Endothelial cell of umbilical vein (primary cell): ENCODE data around the gene PKP4. TPM values are rescaled to one million over a fixed set of nuclear protein-coding genes. Genes with fewer than 3 reads are reported as not detected.

Source experiments
- BruUV-seq: library from RNA; stranded (reverse); fragments of 400-500 nt; replicated peaks from 2 replicates; lab custom pipeline; 2021; lab: Mats Ljungman, UMichigan
- CTCF ChIA-PET: fragments of 300-600, 350-600 bp; sonication (Branson Sonifier 250); formaldehyde crosslinking; loops from one replicate; lab custom pipeline; 2021; ENCODE audit warnings: antibody characterized with exemption, inconsistent platforms; lab: Charles Lee
- POLR2A ChIA-PET: fragments of 300-600, 350-600 bp; sonication (Branson Sonifier 250); formaldehyde crosslinking; loops from one replicate; lab custom pipeline; 2021; ENCODE audit warnings: antibody characterized with exemption, inconsistent platforms; lab: Charles Lee
- DNase-seq: peaks from one replicate; pipeline ENCODE4 v3.0.0-alpha.2; 2011; ENCODE audit warnings: low read depth, low spot score
- FAIRE-seq: peaks from 2 replicates; lab custom pipeline; 2011; peaks lifted over from hg19 to GRCh38; lab: Jason Lieb, UNC
- H2AFZ ChIP-seq: 2 replicates; pipeline ENCODE4 v1.6.0; 2012; ENCODE audit warnings: low read depth, low read length, control low read depth, inconsistent platforms
- H3K27ac ChIP-seq: 2 replicates; pipeline ENCODE4 v1.5.1; 2011; ENCODE audit warnings: low read depth, mild to moderate bottlenecking, control low read depth, low read length, moderate library complexity; ENCODE audit not compliant: insufficient read depth
- H3K27me3 ChIP-seq, 2 experiments: 2 replicates each; pipeline versions ENCODE4 v1.6.0 to v1.6.1; 2011; ENCODE audit warnings: low read length in 2 of 2, mixed read lengths in 1 of 2; ENCODE audit not compliant: control insufficient read depth in 2 of 2, insufficient read depth in 2 of 2
- H3K36me3 ChIP-seq, 2 experiments: 2 replicates in 1 of 2; 3 replicates in 1 of 2; pipeline ENCODE4 v1.5.1; 2011; ENCODE audit warnings: low read length in 2 of 2, mild to moderate bottlenecking in 1 of 2, moderate library complexity in 1 of 2; ENCODE audit not compliant: control insufficient read depth in 2 of 2, insufficient read depth in 2 of 2; ENCODE audit errors: extremely low read depth in 1 of 2
- H3K4me1 ChIP-seq: 3 replicates; pipeline ENCODE4 v1.5.1; 2011; ENCODE audit warnings: mild to moderate bottlenecking, low read length; ENCODE audit not compliant: control insufficient read depth, insufficient read depth; ENCODE audit errors: extremely low read depth
- H3K4me2 ChIP-seq: 2 replicates; pipeline ENCODE4 v1.6.1; 2011; ENCODE audit warnings: low read length, control low read depth, mixed read lengths; ENCODE audit not compliant: insufficient read depth
- H3K4me3 ChIP-seq, 3 experiments: fragments of 200-600 bp in 1 of 3; sonication (generic), shearing (Covaris generic) in 1 of 3; replicated peaks in 1 of 3; 2 replicates each; pipeline ENCODE4 v1.5.1; 2011 to 2016; ENCODE audit warnings: control low read depth in 3 of 3, low read length in 3 of 3, mild to moderate bottlenecking in 2 of 3, inconsistent platforms in 1 of 3, low read depth in 1 of 3, moderate library complexity in 1 of 3; ENCODE audit not compliant: insufficient read depth in 1 of 3
- H3K79me2 ChIP-seq: 2 replicates; pipeline ENCODE4 v1.6.0; 2012; ENCODE audit warnings: low read length, inconsistent platforms; ENCODE audit not compliant: control insufficient read depth, insufficient read depth
- H3K9ac ChIP-seq: replicated peaks from 2 replicates; pipeline ENCODE3; 2011; ENCODE audit warnings: low read length, control low read depth; ENCODE audit not compliant: insufficient read depth; ENCODE audit errors: extremely low read depth
- H3K9me1 ChIP-seq: replicated peaks from 3 replicates; pipeline ENCODE4 v1.6.0; 2011; ENCODE audit warnings: mild to moderate bottlenecking, low read length; ENCODE audit not compliant: control insufficient read depth, insufficient read depth; ENCODE audit errors: extremely low read depth
- H3K9me3 ChIP-seq: replicated peaks from 2 replicates; pipeline ENCODE4 v1.5.1; 2012; ENCODE audit warnings: low read length, inconsistent platforms; ENCODE audit not compliant: control insufficient read depth, insufficient read depth
- H4K20me1 ChIP-seq: replicated peaks from 2 replicates; pipeline ENCODE3; 2011; ENCODE audit warnings: mild to moderate bottlenecking, low read length; ENCODE audit not compliant: control insufficient read depth, insufficient read depth; ENCODE audit errors: extremely low read depth
- CTCF ChIP-seq, 2 donors: IDR thresholded peaks; 1 replicate in 1 of 2; 2 replicates in 1 of 2; pipeline ENCODE4 v1.5.1; 2011; ENCODE audit warnings: low read length in 2 of 2, mild to moderate bottlenecking in 2 of 2, moderate library complexity in 2 of 2, control low read depth in 1 of 2, inconsistent platforms in 1 of 2, low read depth in 1 of 2; ENCODE audit not compliant: insufficient read depth in 1 of 2; ENCODE audit errors: extremely low read depth in 1 of 2
- EZH2 ChIP-seq: IDR thresholded peaks from 2 replicates; pipeline ENCODE4 v1.6.1; 2012; ENCODE audit warnings: borderline replicate concordance, low read depth, mild to moderate bottlenecking, moderate library complexity, low read length, inconsistent platforms; ENCODE audit not compliant: severe bottlenecking
- FOS ChIP-seq: IDR thresholded peaks from 2 replicates; pipeline ENCODE4 v1.6.1; 2011; ENCODE audit warnings: mild to moderate bottlenecking, low read length, moderate library complexity, borderline replicate concordance; ENCODE audit not compliant: insufficient read depth
- GATA2 ChIP-seq: IDR thresholded peaks from 2 replicates; pipeline ENCODE4 v1.7.0; 2011; ENCODE audit warnings: low read depth, mild to moderate bottlenecking, moderate library complexity, mixed read lengths, low read length; ENCODE audit not compliant: insufficient read length, insufficient read depth
- JUN ChIP-seq: IDR thresholded peaks from 2 replicates; pipeline ENCODE4 v1.6.1; 2011; ENCODE audit warnings: borderline replicate concordance, low read depth; ENCODE audit not compliant: insufficient read length, insufficient read depth
- MAX ChIP-seq: IDR thresholded peaks from 2 replicates; pipeline ENCODE4 v1.6.1; 2011; ENCODE audit not compliant: insufficient read depth, insufficient read length
- MYC ChIP-seq: IDR thresholded peaks from one replicate; pipeline ENCODE4 v1.6.1; 2011; ENCODE audit warnings: mild to moderate bottlenecking, low read depth, low read length
- POLR2A ChIP-seq: IDR thresholded peaks from 2 replicates; pipeline ENCODE4 v1.6.1; 2012; ENCODE audit warnings: low read depth, mild to moderate bottlenecking, control low read depth, low read length
- POLR2AphosphoS5 ChIP-seq: IDR thresholded peaks from 2 replicates; pipeline ENCODE4 v1.6.1; 2012; ENCODE audit warnings: low read depth, mild to moderate bottlenecking, control low read depth, low read length, moderate library complexity; ENCODE audit not compliant: insufficient read depth
- dilution Hi-C: fragments of 300-500 bp; cut with MboI; formaldehyde crosslinking; loops from one replicate; pipeline ENCODE4 v1.15.0; 2019; ENCODE audit warnings: low sequenced_read_pairs; ENCODE audit not compliant: extremely low pct_ligation_motif_present
- intact Hi-C: fragments of 100-400 bp; cut with micrococcal nuclease; formaldehyde crosslinking; loops from one replicate; pipeline ENCODE4 v1.10.0; 2022
- polyA plus RNA-seq, 4 experiments: library from polyadenylated mRNA; depleted of rRNA in 3 of 4; stranded (reverse) in 3 of 4; unstranded in 1 of 4; fragments of >200 nt; gene quantifications; 2 replicates each; pipeline versions ENCODE4 v1.2.1 to v1.2.3, GENCODE V29; 2011 to 2012; ENCODE audit warnings: missing spikeins in 1 of 4
- total RNA-seq: library from RNA; stranded (reverse); gene quantifications from 2 replicates; pipeline ENCODE4 v1.2.3, GENCODE V29; 2021

Gene PKP4
- total and polyA plus RNA-seq, 2 donors (not counting 3 experiments of a cell fraction or from before 2014, with no cell fraction given) = 35.4 to 68.5 TPM

GRCh38 chr2:158729451-158729850 lies 272.7 kb downstream of the PKP4 start:
- H3K9me1 ChIP-seq = no peaks in the 10 kb centered on the region
- H3K36me3 ChIP-seq = no peaks in the 10 kb centered on the region
- H3K9me3 ChIP-seq = no peaks in the 10 kb centered on the region
- POLR2A ChIA-PET = no interaction called here
- H2AFZ ChIP-seq = no peak overlapping the region
- dilution Hi-C loops (no loop called here), intact Hi-C loops (no loop called here)
- DNase-seq (no peak), FAIRE-seq (no peak)
- H3K27ac ChIP-seq = no peak overlapping the region
- H3K4me2 ChIP-seq = no peak overlapping the region
- H3K79me2 ChIP-seq = no peaks in the 10 kb centered on the region
- H3K4me1 ChIP-seq = no peaks in the 10 kb centered on the region
- H3K9ac ChIP-seq = no peak overlapping the region
- no TSS peak for BruUV-seq
- no peak overlapping the region for H3K4me3 ChIP-seq
- H3K27me3 ChIP-seq = peaks cover 0 to 6% of the 10 kb centered on the region in 2 experiments
- TF ChIP-seq FOS (no peak), MAX (no peak), POLR2A (no peak), MYC (no peak), POLR2AphosphoS5 (no peak), JUN (no peak), EZH2 (no peak), CTCF (IDR thresholded peaks at IDR 0.05; ENCODE audit: extremely low read depth in 1 of 2, insufficient read depth in 1 of 2, low read depth in 1 of 2, low read length in 2 of 2) (no peak), GATA2 (no peak)
- no peaks in the 10 kb centered on the region for H4K20me1 ChIP-seq
- CTCF ChIA-PET = interaction anchor here (1.3 to 2.1 kb wide), 4 partner anchors 11 to 25 kb away, joined by 4 to 8 read pairs (median 6); no protein-coding TSS in a partner anchor
